Cardiac ventricle fibroblast (primary cell): Measurements from ENCODE around the gene ID1. TPM values are rescaled to one million over a fixed set of nuclear protein-coding genes. Genes with fewer than 3 reads are reported as not detected.

Experiments
- total RNA-seq: library from RNA; depleted of rRNA; stranded (reverse); fragments of >200 nt; gene quantifications from 2 replicates; pipeline ENCODE4 v1.2.3, GENCODE V29; 2015

Gene ID1
- total RNA-seq, result 277 and 305 TPM in 2 replicates

GRCh38 chr20:31605031-31605901, at the start of gene ID1:
TSS of gene ID1 (plus strand) at chr20:31605289. CDS start at chr20:31605388, 99 bp downstream.

GRCh38 chr20:31637660-31638059, 32.6 kb downstream of the ID1 start, which contains the start of gene COX4I2:
TSS of gene COX4I2 (plus strand) at chr20:31637912. CDS start at chr20:31639018, 1,106 bp downstream.

Other genes starting within 250 kb of the ID1 start
- gene DEFB118, start 236.7 kb upstream of the ID1 start, total RNA-seq, result not detected in 2 replicates
- not detected in 2 replicates for gene DEFB119, start 214.7 kb upstream of the ID1 start, total RNA-seq
- gene DEFB121, start 199.1 kb upstream of the ID1 start, total RNA-seq, result not detected in 2 replicates
- not detected in 2 replicates for gene DEFB123, start 164.7 kb upstream of the ID1 start, total RNA-seq
- not detected in 2 replicates for gene DEFB124, start 130.2 kb upstream of the ID1 start, total RNA-seq
- gene REM1, start 130.0 kb upstream of the ID1 start, total RNA-seq, result 0.44 and 1.2 TPM in 2 replicates
- gene HM13, start 90.8 kb upstream of the ID1 start, total RNA-seq, result 126 and 143 TPM in 2 replicates
- not detected in 2 replicates for gene COX4I2, start 32.6 kb downstream of the ID1 start, total RNA-seq
- gene BCL2L1, start 117.6 kb downstream of the ID1 start, total RNA-seq, result 61.6 and 72.2 TPM in 2 replicates
- 6.8 and 6.9 TPM in 2 replicates for gene TPX2, start 134.0 kb downstream of the ID1 start, total RNA-seq
- not detected in 2 replicates for gene MYLK2, start 214.1 kb downstream of the ID1 start, total RNA-seq
- gene FOXS1, start 240.3 kb downstream of the ID1 start, total RNA-seq, result 0.31 TPM in 1 of 2 replicates, not detected in the other